NCI-H524 treated with DMSO at 0.1 percent for 48 hours (cell line): Measurements from ENCODE around the gene PCDHA11.
"Not testable (repeated sequence)": the region's sequence is repeated elsewhere in the genome, so short reads cannot be mapped to it uniquely, and the experiment has no call there.

Source experiments
- DNase-seq: peaks from one replicate; lab custom pipeline; 2025; lab: John Stamatoyannopoulos, UW

Gene PCDHA11

DNA sequence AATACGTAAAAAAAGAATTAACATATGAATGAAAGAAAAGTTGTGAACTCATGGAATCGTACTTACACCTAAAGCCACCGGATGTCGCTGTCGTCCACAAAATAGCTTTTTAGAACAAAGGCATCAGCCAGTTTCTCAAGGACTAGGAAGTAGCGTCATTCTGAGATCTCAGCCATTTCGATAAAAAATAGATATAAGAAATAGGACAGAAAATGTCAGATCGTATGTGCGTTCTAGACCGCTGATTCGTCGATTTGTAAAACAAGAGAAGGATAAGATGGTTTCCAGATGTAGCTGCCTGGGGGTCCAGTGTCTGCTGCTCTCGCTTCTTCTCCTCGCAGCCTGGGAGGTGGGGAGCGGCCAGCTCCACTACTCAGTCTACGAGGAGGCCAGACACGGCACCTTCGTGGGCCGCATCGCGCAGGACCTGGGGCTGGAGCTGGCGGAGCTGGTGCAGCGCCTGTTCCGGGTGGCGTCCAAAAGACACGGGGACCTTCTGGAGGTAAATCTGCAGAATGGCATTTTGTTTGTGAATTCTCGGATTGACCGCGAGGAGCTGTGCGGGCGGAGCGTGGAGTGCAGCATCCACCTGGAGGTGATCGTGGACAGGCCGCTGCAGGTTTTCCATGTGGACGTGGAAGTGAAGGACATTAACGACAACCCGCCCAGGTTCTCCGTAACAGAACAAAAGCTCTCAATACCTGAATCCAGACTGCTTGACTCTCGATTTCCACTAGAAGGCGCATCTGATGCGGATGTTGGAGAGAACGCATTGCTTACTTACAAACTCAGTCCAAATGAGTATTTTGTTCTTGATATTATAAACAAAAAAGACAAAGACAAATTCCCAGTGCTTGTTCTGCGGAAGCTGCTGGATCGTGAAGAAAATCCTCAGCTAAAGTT, 12.7 kb upstream of the PCDHA11 start, which contains the start of gene PCDHA10:
Gene PCDHA10 (plus strand): TSS at position 126 of the 903 bp plus-strand sequence. CDS start 152 bp downstream, at position 278.
- no peak for DNase-seq

DNA sequence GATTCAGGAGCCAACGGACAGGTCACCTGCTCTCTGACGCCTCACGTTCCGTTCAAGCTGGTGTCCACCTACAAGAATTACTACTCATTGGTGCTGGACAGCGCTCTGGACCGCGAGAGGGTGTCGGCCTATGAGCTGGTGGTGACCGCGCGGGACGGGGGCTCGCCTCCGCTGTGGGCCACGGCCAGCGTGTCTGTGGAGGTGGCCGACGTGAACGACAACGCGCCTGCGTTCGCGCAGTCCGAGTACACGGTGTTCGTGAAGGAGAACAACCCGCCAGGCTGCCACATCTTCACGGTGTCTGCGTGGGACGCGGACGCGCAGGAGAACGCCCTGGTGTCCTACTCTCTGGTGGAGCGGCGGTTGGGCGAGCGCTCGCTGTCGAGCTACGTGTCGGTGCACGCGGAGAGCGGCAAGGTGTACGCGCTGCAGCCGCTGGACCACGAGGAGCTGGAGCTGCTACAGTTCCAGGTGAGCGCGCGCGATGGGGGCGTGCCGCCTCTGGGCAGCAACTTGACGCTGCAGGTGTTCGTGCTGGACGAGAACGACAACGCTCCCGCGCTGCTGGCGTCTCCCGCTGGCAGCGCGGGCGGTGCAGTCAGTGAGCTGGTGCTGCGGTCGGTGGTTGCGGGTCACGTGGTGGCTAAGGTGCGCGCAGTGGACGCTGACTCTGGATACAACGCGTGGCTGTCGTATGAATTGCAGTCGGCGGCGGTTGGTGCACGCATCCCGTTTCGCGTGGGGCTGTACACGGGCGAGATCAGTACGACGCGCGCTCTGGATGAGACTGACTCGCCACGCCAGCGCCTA, 11.4 kb upstream of the PCDHA11 start:
- no peak for DNase-seq

DNA sequence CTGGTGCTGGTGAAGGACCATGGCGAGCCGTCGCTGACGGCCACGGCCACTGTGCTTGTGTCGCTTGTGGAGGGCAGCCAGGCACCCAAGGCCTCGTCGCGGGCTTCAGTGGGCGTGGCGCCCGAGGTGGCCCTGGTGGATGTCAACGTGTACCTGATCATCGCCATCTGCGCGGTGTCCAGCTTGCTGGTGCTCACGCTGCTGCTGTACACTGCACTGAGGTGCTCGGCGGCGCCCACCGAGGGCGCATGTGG, 10.8 kb upstream of the PCDHA11 start:
- no peak for DNase-seq

DNA sequence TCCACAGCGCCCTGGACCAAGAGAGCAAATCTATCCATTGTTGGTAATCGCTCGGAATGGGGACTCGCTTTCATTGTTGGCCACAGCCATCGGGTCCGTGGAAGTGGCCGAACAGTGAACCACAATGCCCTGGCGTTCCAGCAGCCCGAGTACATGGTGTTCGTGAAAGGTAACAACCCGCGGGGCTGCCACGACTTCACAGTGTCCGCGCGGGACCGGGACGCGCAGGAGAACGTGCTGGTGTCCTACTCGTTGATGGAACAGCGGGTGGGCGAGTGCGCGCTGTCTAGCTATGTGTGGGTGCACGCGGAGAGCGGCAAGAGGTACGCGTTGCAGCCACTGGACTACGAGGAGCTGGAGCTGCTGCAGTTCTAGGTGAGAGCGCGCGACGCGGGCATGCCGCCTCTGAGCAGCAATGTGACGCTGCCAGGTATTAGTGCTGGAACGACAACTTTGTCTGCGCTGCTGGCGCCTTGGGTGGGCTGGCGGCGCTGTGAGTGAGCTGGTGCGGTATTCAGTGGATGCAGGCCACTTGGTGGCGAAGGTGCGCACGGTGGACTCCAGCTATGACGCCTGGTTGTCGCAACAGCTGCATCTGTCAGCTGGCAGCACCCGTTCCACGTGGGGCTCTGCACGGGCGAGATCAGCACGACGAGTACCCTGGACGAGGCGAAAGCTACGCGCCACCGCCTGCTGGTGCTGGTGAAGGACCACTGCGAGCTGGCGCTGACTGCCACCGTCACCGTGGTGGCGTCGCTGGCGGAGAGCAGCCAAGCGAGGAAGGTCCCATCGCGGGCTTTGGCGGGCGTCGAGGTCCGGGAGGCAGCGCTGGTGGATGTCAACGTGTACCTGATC, 6.1 kb upstream of the PCDHA11 start:
- DNase-seq = no peak

DNA sequence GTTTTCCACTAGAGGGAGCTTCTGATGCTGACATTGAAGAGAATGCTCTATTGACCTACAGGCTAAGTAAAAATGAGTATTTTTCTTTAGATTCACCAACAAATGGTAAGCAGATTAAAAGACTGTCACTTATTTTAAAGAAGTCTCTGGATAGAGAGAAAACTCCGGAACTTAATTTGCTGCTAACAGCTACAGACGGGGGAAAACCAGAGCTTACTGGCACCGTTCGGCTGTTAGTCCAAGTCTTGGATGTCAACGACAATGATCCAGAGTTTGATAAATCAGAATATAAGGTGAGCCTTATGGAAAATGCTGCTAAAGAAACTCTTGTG, 764 bp downstream of the PCDHA11 start:
- no peak for DNase-seq

DNA sequence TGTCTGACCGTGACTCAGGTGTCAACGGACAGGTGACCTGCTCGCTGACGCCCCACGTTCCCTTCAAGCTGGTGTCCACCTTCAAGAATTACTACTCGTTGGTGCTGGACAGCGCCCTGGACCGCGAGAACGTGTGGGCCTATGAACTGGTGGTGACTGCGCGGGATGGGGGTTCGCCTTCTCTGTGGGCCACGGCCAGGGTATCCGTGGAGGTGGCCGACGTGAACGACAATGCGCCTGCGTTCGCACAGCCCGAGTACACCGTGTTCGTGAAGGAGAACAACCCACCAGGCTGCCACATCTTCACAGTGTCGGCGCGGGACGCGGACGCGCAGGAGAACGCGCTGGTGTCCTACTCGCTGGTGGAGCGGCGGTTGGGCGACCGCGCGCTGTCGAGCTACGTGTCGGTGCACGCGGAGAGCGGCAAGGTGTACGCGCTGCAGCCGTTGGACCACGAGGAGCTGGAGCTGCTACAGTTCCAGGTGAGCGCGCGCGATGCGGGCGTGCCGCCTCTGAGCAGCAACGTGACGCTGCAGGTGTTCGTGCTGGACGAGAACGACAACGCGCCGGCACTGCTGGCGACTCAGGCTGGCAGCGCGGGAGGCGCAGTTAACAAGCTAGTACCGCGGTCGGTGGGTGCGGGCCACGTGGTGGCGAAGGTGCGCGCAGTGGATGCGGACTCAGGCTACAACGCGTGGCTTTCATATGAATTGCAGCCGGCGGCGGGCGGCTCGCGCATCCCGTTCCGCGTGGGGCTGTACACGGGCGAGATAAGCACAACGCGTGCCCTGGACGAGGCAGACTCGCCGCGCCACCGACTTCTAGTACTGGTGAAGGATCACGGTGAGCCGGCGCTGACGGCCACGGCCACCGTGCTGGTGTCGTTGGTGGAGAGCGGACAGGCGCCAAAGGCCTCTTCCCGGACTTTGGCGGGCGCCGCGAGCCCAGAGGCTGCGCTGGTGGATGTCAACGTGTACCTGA, 1.8 kb downstream of the PCDHA11 start:
- DNase-seq = no peak

DNA sequence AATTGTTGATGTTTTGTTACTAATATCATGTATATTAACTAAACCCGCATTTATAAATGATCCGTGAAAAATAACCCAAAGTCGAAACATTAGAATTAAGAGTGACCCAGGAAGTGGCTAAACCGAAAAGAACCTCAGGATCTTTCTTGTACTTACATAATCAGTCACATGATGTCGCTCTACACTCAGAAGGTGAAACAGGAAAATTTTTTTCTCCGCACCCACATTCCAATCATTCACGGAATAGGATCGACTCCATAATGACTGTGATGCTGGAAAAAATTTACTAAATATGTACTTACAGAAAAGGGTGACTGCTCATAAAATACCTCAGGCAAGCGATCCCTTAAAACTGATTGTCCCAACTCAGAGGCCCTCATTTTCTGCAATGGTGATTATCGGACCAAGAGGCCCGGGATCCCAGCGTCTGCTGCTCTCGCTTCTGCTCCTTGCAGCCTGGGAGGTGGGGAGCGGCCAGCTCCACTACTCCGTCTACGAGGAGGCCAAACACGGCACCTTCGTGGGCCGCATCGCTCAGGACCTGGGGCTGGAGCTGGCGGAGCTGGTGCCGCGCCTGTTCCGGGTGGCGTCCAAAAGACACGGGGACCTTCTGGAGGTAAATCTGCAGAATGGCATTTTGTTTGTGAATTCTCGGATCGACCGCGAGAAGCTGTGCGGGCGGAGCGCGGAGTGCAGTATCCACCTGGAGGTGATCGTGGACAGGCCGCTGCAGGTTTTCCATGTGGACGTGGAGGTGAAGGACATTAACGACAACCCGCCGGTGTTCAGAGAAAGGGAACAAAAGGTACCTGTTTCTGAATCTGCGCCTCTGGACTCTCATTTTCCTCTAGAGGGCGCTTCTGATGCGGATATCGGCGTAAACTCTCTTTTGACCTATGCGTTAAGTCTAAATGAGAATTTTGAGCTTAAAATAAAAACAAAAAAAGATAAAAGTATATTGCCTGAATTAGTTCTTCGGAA, 6.6 kb downstream of the PCDHA11 start, which contains the start of gene PCDHA12:
Gene PCDHA12 (plus strand): TSS at position 224 of the 981 bp plus-strand sequence. CDS start 165 bp downstream, at position 389.
- DNase-seq = no peak

DNA sequence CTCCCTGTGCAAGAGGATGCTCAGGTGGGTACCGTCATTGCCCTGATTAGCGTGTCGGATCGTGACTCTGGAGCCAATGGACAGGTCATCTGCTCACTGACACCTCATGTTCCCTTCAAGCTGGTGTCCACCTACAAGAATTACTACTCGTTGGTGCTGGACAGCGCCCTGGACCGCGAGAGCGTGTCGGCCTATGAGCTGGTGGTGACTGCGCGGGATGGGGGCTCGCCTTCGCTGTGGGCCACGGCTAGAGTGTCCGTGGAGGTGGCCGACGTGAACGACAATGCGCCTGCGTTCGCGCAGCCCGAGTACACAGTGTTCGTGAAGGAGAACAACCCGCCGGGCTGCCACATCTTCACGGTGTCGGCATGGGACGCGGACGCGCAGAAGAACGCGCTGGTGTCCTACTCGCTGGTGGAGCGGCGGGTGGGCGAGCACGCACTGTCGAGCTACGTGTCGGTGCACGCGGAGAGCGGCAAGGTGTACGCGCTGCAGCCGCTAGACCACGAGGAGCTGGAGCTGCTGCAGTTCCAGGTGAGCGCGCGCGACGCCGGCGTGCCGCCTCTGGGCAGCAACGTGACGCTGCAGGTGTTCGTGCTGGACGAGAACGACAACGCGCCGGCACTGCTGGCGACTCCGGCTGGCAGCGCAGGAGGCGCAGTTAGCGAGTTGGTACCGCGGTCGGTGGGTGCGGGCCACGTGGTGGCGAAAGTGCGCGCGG, 7.9 kb downstream of the PCDHA11 start:
- not testable (repeated sequence) for DNase-seq

DNA sequence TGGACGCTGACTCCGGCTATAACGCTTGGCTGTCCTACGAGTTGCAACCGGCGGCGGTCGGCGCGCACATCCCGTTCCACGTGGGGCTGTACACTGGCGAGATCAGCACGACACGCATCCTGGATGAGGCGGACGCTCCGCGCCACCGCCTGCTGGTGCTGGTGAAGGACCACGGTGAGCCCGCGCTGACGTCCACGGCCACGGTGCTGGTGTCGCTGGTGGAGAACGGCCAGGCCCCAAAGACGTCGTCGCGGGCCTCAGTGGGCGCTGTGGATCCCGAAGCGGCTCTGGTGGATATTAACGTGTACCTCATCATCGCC, 8.5 kb downstream of the PCDHA11 start:
- no peak for DNase-seq

DNA sequence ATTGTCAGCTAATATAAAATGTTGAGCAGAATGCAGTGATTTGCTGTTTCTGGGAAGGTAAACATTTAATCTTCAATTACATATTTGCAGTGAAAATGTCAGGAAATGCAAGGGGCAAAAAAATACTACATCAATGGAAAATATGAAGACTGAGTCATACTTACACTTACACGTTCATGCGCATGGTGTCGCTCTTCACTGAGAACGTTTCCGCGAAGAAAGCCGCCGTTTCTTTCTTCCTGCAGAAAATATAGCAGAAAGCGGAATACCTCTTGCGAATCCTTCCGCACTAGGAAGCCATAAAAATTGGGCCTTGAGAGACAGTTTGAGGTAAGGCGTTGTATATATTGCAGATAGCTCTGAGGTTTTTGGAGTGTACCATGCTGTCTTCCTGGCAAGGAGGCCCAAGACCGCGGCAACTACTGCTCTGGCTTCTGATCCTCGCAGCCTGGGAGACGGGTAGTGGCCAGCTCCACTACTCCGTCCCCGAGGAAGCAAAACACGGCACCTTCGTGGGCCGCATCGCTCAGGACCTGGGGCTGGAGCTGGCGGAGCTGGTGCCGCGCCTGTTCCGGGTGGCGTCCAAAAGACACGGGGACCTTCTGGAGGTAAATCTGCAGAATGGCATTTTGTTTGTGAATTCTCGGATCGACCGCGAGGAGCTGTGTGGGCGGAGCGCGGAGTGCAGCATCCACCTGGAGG, 13.3 kb downstream of the PCDHA11 start, which contains the start of gene PCDHA13:
Gene PCDHA13 (plus strand): TSS at position 236 of the 702 bp plus-strand sequence. CDS start 145 bp downstream, at position 381.
- DNase-seq = no peak

DNA sequence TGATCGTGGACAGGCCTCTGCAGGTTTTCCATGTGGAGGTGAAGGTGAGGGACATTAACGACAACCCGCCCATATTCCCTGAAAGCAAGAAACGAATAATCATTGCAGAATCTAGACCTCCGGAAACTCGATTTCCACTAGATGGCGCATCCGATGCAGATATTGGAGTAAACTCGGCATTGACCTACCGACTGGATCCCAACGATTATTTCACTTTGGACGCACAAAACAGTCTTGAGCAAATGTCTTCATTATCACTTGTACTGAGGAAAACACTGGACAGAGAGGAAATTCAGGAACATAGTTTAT, 13.8 kb downstream of the PCDHA11 start:
- no peak for DNase-seq

DNA sequence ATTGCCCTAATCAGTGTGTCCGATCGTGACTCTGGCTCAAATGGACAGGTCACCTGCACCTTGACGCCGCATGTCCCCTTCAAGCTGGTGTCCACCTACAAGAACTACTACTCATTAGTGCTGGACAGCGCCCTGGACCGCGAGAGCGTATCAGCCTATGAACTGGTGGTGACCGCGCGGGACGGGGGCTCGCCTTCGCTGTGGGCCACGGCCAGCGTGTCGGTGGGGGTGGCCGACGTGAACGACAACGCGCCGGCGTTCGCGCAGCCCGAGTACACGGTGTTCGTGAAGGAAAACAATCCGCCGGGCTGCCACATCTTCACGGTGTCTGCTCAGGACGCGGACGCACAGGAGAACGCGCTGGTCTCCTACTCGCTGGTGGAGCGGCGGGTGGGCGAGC, 14.6 kb downstream of the PCDHA11 start:
- DNase-seq = no peak

DNA sequence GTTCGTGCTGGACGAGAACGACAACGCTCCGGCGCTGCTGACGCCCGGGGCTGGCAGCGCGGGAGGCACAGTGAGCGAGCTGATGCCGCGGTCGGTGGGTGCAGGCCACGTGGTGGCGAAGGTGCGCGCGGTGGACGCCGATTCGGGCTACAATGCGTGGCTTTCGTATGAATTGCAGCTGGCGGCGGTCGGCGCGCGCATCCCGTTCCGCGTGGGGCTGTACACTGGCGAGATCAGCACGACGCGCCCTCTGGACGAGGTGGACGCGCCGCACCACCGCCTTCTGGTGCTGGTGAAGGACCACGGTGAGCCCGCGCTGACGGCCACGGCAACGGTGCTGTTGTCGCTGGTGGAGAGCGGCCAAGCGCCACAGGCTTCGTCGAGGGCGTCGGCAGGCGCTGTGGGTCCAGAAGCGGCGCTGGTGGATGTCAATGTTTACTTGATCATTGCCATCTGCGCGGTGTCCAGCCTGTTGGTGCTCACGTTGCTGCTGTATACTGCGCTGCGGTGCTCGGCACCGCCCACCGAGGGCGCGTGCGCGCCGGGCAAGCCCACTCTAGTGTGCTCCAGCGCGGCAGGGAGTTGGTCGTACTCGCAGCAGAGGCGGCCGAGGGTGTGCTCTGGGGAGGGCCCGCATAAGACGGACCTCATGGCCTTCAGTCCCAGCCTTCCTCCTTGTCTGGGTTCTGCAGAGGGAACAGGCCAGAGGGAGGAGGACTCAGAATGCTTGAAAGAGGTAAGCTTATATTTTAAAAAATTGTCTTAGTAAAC, 15.4 kb downstream of the PCDHA11 start:
- DNase-seq = no peak

DNA sequence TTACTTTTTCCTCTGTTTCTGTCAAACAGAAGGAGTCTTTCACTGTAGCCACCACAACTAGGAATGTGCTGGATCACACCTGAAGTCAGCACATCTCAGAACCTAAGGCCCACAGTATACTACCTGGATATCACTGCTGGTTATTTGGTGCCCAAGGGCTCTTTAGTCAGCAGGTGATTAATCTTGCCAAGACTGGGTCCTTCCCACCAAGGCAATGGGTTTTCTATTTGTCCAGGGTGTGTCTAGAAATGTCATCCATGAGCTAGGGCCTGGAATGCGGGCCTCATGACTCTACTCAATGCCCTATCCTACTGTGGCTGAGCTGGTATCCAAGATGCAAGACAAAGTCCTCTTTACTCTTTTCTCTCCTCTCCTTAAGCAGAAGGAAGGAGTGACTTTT, 47.6 kb downstream of the PCDHA11 start:
- DNase-seq = no peak
